HG02678 (cell line): Measurements from ENCODE around the gene CD164L2.
"Not testable (repeated sequence)": the region's sequence is repeated elsewhere in the genome, so short reads cannot be mapped to it uniquely, and the experiment has no call there.

Experiments
- ATAC-seq: cut with Tn5 transposase; IDR thresholded peaks from one replicate; pipeline ENCODE4 v1.9.1; 2021; ENCODE audit warnings: mild to moderate bottlenecking, moderate library complexity; ENCODE audit not compliant: unreplicated experiment

Gene CD164L2

GRCh38 chr1:27383039-27383605 lies at the start of gene CD164L2:
CD164L2 (minus strand) TSS chr1:27383333; CDS start chr1:27383239, 94 bp downstream.
- no peak for ATAC-seq

GRCh38 chr1:27432725-27433124 lies 49.6 kb upstream of the CD164L2 start:
- not testable (repeated sequence) for ATAC-seq

- ATAC-seq: no peak
Measured at GRCh38 chr1:27431601-27431940, 48.4 kb upstream of the CD164L2 start.

- peak; percentile 42 for ATAC-seq
Measured at GRCh38 chr1:27430903-27431600, 47.9 kb upstream of the CD164L2 start.

- no peak for ATAC-seq
Measured at GRCh38 chr1:27429029-27429425, 45.9 kb upstream of the CD164L2 start.

GRCh38 chr1:27428316-27429028 lies 45.3 kb upstream of the CD164L2 start:
- ATAC-seq: no peak

- ATAC-seq: no peak
Measured at GRCh38 chr1:27427816-27428315, 44.7 kb upstream of the CD164L2 start.

- ATAC-seq: no peak
Measured at GRCh38 chr1:27427329-27427728, 44.2 kb upstream of the CD164L2 start.

- no peak for ATAC-seq
Measured at GRCh38 chr1:27423709-27424108, 40.6 kb upstream of the CD164L2 start.

GRCh38 chr1:27418326-27419185 lies 35.4 kb upstream of the CD164L2 start:
- peak; percentile 53 for ATAC-seq

- ATAC-seq: no peak
Measured at GRCh38 chr1:27417713-27418112, 34.6 kb upstream of the CD164L2 start.

- ATAC-seq: no peak
Measured at GRCh38 chr1:27416387-27417111, 33.4 kb upstream of the CD164L2 start.

- ATAC-seq: no peak
Measured at GRCh38 chr1:27414091-27414490, 31.0 kb upstream of the CD164L2 start.

- no peak for ATAC-seq
Measured at GRCh38 chr1:27413004-27413403, 29.9 kb upstream of the CD164L2 start.

GRCh38 chr1:27412502-27412901 lies 29.4 kb upstream of the CD164L2 start:
- ATAC-seq: no peak

GRCh38 chr1:27410709-27411108 lies 27.6 kb upstream of the CD164L2 start:
- no peak for ATAC-seq

- no peak for ATAC-seq
Measured at GRCh38 chr1:27409669-27410068, 26.5 kb upstream of the CD164L2 start.

- ATAC-seq: no peak
Measured at GRCh38 chr1:27408151-27408550, 25.0 kb upstream of the CD164L2 start.

GRCh38 chr1:27406791-27407190 lies 23.7 kb upstream of the CD164L2 start:
- not testable (repeated sequence) for ATAC-seq

- no peak for ATAC-seq
Measured at GRCh38 chr1:27406362-27406680, 23.2 kb upstream of the CD164L2 start.
